ENCODE data around the gene TSFM.

The TSFM gene

GRCh38 chr12:57826400-57826799 is 43.8 kb downstream of the TSFM start:
- Mint-ChIP-seq H3K4me3 (no peak overlapping the region), H3K27me3 (no peaks in the 10 kb centered on the region), H3K27ac (no peak overlapping the region), H3K4me1 (peaks cover 10% of the 10 kb centered on the region), H3K9me3 (no peaks in the 10 kb centered on the region), H3K36me3 (peaks cover 38% of the 10 kb centered on the region)
- no peak for ATAC-seq (ENCODE audit: low read depth)
- DNase-seq (ENCODE audit: low spot score in 2 of 2) = no peak

- H3K36me3 Mint-ChIP-seq = peaks cover 34% of the 10 kb centered on the region
- peaks cover 16% of the 10 kb centered on the region for H3K4me1 Mint-ChIP-seq
- H3K9me3 Mint-ChIP-seq = no peaks in the 10 kb centered on the region
- no peaks in the 10 kb centered on the region for H3K27me3 Mint-ChIP-seq
- DNase-seq (ENCODE audit: low spot score in 2 of 2) (no peak), ATAC-seq (ENCODE audit: low read depth) (no peak)
- no peak overlapping the region for H3K4me3 Mint-ChIP-seq
- H3K27ac Mint-ChIP-seq = no peak overlapping the region
These were observed 44.4 kb downstream of the TSFM start for GRCh38 chr12:57826966-57827365.

GRCh38 chr12:57829025-57829777 is 46.6 kb downstream of the TSFM start:
- no peaks in the 10 kb centered on the region for H3K27me3 Mint-ChIP-seq
- no peak overlapping the region for H3K4me3 Mint-ChIP-seq
- H3K9me3 Mint-ChIP-seq = no peaks in the 10 kb centered on the region
- H3K27ac Mint-ChIP-seq = no peak overlapping the region
- H3K4me1 Mint-ChIP-seq = peaks cover 25% of the 10 kb centered on the region
- DNase-seq (ENCODE audit: low spot score in 2 of 2) = no peak
- H3K36me3 Mint-ChIP-seq = peaks cover 24% of the 10 kb centered on the region
- no peak for ATAC-seq (ENCODE audit: low read depth)

- Mint-ChIP-seq H3K27ac (no peak overlapping the region), H3K4me1 (peaks cover 26% of the 10 kb centered on the region), H3K27me3 (no peaks in the 10 kb centered on the region), H3K36me3 (peaks cover 17% of the 10 kb centered on the region), H3K4me3 (no peak overlapping the region), H3K9me3 (no peaks in the 10 kb centered on the region)
- DNase-seq (ENCODE audit: low spot score in 2 of 2) = no peak
- ATAC-seq (ENCODE audit: low read depth) = no peak
These were observed 47.8 kb downstream of the TSFM start for GRCh38 chr12:57830393-57830792.

GRCh38 chr12:57832966-57833365 is 50.4 kb downstream of the TSFM start:
- H3K36me3 Mint-ChIP-seq = peaks cover 5% of the 10 kb centered on the region
- DNase-seq (ENCODE audit: low spot score in 2 of 2) = no peak
- no peaks in the 10 kb centered on the region for H3K9me3 Mint-ChIP-seq
- no peaks in the 10 kb centered on the region for H3K27me3 Mint-ChIP-seq
- H3K4me1 Mint-ChIP-seq = peaks cover 44% of the 10 kb centered on the region
- H3K4me3 Mint-ChIP-seq = no peak overlapping the region
- ATAC-seq (ENCODE audit: low read depth) = no peak
- peak overlapping the region; percentile 95 for H3K27ac Mint-ChIP-seq

GRCh38 chr12:57833672-57834071 is 51.1 kb downstream of the TSFM start:
- ATAC-seq (ENCODE audit: low read depth) (no peak), DNase-seq (ENCODE audit: low spot score in 2 of 2) (no peak)
- Mint-ChIP-seq H3K27ac (peak overlapping the region; percentile 95), H3K27me3 (no peaks in the 10 kb centered on the region), H3K4me1 (peaks cover 51% of the 10 kb centered on the region), H3K9me3 (no peaks in the 10 kb centered on the region), H3K4me3 (peak overlapping the region; percentile 35), H3K36me3 (peaks cover 5% of the 10 kb centered on the region)

GRCh38 chr12:57834086-57834876 is 51.7 kb downstream of the TSFM start:
- peaks cover 55% of the 10 kb centered on the region for H3K4me1 Mint-ChIP-seq
- H3K4me3 Mint-ChIP-seq = peak overlapping the region; percentile 17
- H3K27me3 Mint-ChIP-seq = no peaks in the 10 kb centered on the region
- H3K9me3 Mint-ChIP-seq = no peaks in the 10 kb centered on the region
- no peak for ATAC-seq (ENCODE audit: low read depth)
- no peak for DNase-seq (ENCODE audit: low spot score in 2 of 2)
- peak overlapping the region; percentile 63 for H3K27ac Mint-ChIP-seq
- peaks cover under 1% of the 10 kb centered on the region for H3K36me3 Mint-ChIP-seq

GRCh38 chr12:57835366-57836288 is 53.0 kb downstream of the TSFM start:
- H3K4me1 Mint-ChIP-seq = peaks cover 64% of the 10 kb centered on the region
- no peaks in the 10 kb centered on the region for H3K36me3 Mint-ChIP-seq
- no peaks in the 10 kb centered on the region for H3K27me3 Mint-ChIP-seq
- H3K4me3 Mint-ChIP-seq = peak overlapping the region; percentile 75
- H3K9me3 Mint-ChIP-seq = no peaks in the 10 kb centered on the region
- H3K27ac Mint-ChIP-seq = peak overlapping the region; percentile 92
- DNase-seq (ENCODE audit: low spot score in 2 of 2) (no peak), ATAC-seq (ENCODE audit: low read depth) (no peak)

GRCh38 chr12:57836442-57837375 is 54.1 kb downstream of the TSFM start:
- ATAC-seq (ENCODE audit: low read depth) = peak; percentile 55
- H3K36me3 Mint-ChIP-seq = no peaks in the 10 kb centered on the region
- H3K4me1 Mint-ChIP-seq = peaks cover 69% of the 10 kb centered on the region
- H3K27me3 Mint-ChIP-seq = no peaks in the 10 kb centered on the region
- H3K9me3 Mint-ChIP-seq = no peaks in the 10 kb centered on the region
- H3K4me3 Mint-ChIP-seq = peak overlapping the region; percentile 75
- peak overlapping the region; percentile 92 for H3K27ac Mint-ChIP-seq
- peak in 1 of 2 donors; percentile 17 for DNase-seq (ENCODE audit: low spot score in 2 of 2)

GRCh38 chr12:57837864-57838562 is 55.4 kb downstream of the TSFM start:
- H3K4me1 Mint-ChIP-seq = peaks cover 76% of the 10 kb centered on the region
- no peaks in the 10 kb centered on the region for H3K9me3 Mint-ChIP-seq
- H3K27me3 Mint-ChIP-seq = no peaks in the 10 kb centered on the region
- H3K4me3 Mint-ChIP-seq = peak overlapping the region; percentile 49
- DNase-seq (ENCODE audit: low spot score in 2 of 2) (no peak), ATAC-seq (ENCODE audit: low read depth) (peak; percentile 58)
- H3K27ac Mint-ChIP-seq = peak overlapping the region; percentile 92
- H3K36me3 Mint-ChIP-seq = no peaks in the 10 kb centered on the region

GRCh38 chr12:57838594-57839302 is 56.2 kb downstream of the TSFM start:
- H3K27ac Mint-ChIP-seq = peak overlapping the region; percentile 92
- no peaks in the 10 kb centered on the region for H3K9me3 Mint-ChIP-seq
- H3K36me3 Mint-ChIP-seq = no peaks in the 10 kb centered on the region
- DNase-seq (ENCODE audit: low spot score in 2 of 2) (no peak), ATAC-seq (ENCODE audit: low read depth) (peak; percentile 11)
- H3K27me3 Mint-ChIP-seq = no peaks in the 10 kb centered on the region
- peak overlapping the region; percentile 44 for H3K4me3 Mint-ChIP-seq
- H3K4me1 Mint-ChIP-seq = peaks cover 76% of the 10 kb centered on the region

- Mint-ChIP-seq H3K36me3 (no peaks in the 10 kb centered on the region), H3K9me3 (no peaks in the 10 kb centered on the region), H3K4me1 (peaks cover 80% of the 10 kb centered on the region), H3K4me3 (no peak overlapping the region), H3K27me3 (no peaks in the 10 kb centered on the region), H3K27ac (peak overlapping the region; percentile 92)
- DNase-seq (ENCODE audit: low spot score in 2 of 2) (no peak), ATAC-seq (ENCODE audit: low read depth) (no peak)
These were observed 57.4 kb downstream of the TSFM start for GRCh38 chr12:57839996-57840395.

Measured in memory B cell (primary cell).